Measurements from ENCODE around the gene CCDC146. TPM values are rescaled to one million over a fixed set of nuclear protein-coding genes. Genes with fewer than 3 reads are reported as not detected.

The CCDC146 gene
- total and polyA plus RNA-seq, 10 of the 15 experiments (the other 5 are each of a cell fraction or from before 2014, with no cell fraction given), result 0.28 to 5.3 (median 1.3) TPM

- Histone ChIP-seq H3K4me3 (no peak overlapping the region), H3K79me2 (ENCODE audit: control insufficient read depth, insufficient read depth, low read length) (no peaks in the 10 kb centered on the region), H3K27ac (ENCODE audit: control insufficient read depth, insufficient read depth) (no peak overlapping the region), H3K9ac (ENCODE audit: control insufficient read depth, insufficient read depth, low read length) (no peak overlapping the region), H3K4me2 (ENCODE audit: control insufficient read depth, insufficient read depth) (no peak overlapping the region), H3K9me3 (replicated peaks; ENCODE audit: control insufficient read depth, insufficient read depth, low read length) (no peaks in the 10 kb centered on the region; the same call in 1 of the 3 replicates), H3K4me1 (ENCODE audit: control insufficient read depth, insufficient read depth, low read length) (no peaks in the 10 kb centered on the region), H3K36me3 (ENCODE audit: control insufficient read depth in 2 of 2, insufficient read depth in 2 of 2, low read length in 1 of 2) (no peaks in the 10 kb centered on the region), H3K27me3 (replicated peaks in 1 of 2; ENCODE audit: control insufficient read depth in 2 of 2, insufficient read depth in 2 of 2, low read length in 1 of 2) (no peaks in the 10 kb centered on the region), H2AFZ (ENCODE audit: control insufficient read depth, low read depth, low read length) (no peak overlapping the region), H4K20me1 (ENCODE audit: control insufficient read depth, insufficient read depth) (no peaks in the 10 kb centered on the region)
- RAD21 ChIA-PET (ENCODE audit: unreplicated experiment), result no interaction called here
- WGBS (ENCODE audit: insufficient coverage, insufficient replicate concordance, low lambda C conversion rate, missing lambda C conversion rate), result 92% methylated on average over 1 of the region's 1 CpG
- no peak for TF ChIP-seq ZNF687 (IDR thresholded peaks at IDR 0.05)
- no peak for TF ChIP-seq HDAC6 (IDR thresholded peaks at IDR 0.05; ENCODE audit: unreplicated experiment)
- no peak for TF ChIP-seq MTA3 (IDR thresholded peaks at IDR 0.05; ENCODE audit: borderline replicate concordance, low read length)
- TF ChIP-seq ASH2L (IDR thresholded peaks at IDR 0.05; ENCODE audit: borderline replicate concordance, low read depth), result no peak
- TF ChIP-seq POLR2AphosphoS5 (IDR thresholded peaks at IDR 0.05; ENCODE audit: low read length), result no peak
- no peak for TF ChIP-seq ETV6 (conservative IDR thresholded peaks at IDR 0.05 in 1 of 2, IDR thresholded peaks at IDR 0.05 in 1 of 2; ENCODE audit: borderline replicate concordance in 1 of 2, low read depth in 1 of 2)
- TF ChIP-seq SMC3 (IDR thresholded peaks at IDR 0.05; ENCODE audit: borderline replicate concordance, low read length), result no peak
- TF ChIP-seq CREM (IDR thresholded peaks at IDR 0.05; ENCODE audit: low read depth), result no peak
- TF ChIP-seq KLF5 (IDR thresholded peaks at IDR 0.05; ENCODE audit: partially characterized antibody), result no peak
- TF ChIP-seq CBX5 (IDR thresholded peaks at IDR 0.05; ENCODE audit: low read depth), result no peak
- no TSS peak for BruUV-seq (replicated peaks)
- in situ Hi-C loops (cut with MboI), result no loop called here
- FAIRE-seq (no peak), ATAC-seq (no peak), DNase-seq (ENCODE audit: low read depth, low spot score) (no peak)
- intact Hi-C loops (cut with micrococcal nuclease; ENCODE audit: unreplicated experiment), result no loop called here
- SMC1A ChIA-PET (ENCODE audit: uncharacterized antibody, unreplicated experiment), result interaction anchor here (0.9 to 3.0 kb wide), 3 partner anchors 14 to 27 kb away, joined by 3 to 8 read pairs (median 4); partner anchors contain the start of gene FGL2
- CTCF ChIA-PET, result interaction anchor here (0.8 to 3.4 kb wide), 3 partner anchors 9 to 21 kb away, joined by 3 to 10 read pairs (median 4); no protein-coding TSS in a partner anchor
- POLR2A ChIA-PET, result no interaction called here
These were observed 104.0 kb downstream of the CCDC146 start for GRCh38 chr7:77226357-77226839.

Measured in GM12878 (cell line).